ENCODE results near the gene MPV17L.
"Not testable (repeated sequence)": the region's sequence is repeated elsewhere in the genome, so short reads cannot be mapped to it uniquely, and the experiment has no call there.

MPV17L gene

GRCh38 chr16:15453296-15453695, 57.7 kb downstream of the MPV17L start:
- DNase-seq = not testable (repeated sequence)

- not testable (repeated sequence) for DNase-seq
These were observed 59.4 kb downstream of the MPV17L start for GRCh38 chr16:15454933-15455332.

DNA sequence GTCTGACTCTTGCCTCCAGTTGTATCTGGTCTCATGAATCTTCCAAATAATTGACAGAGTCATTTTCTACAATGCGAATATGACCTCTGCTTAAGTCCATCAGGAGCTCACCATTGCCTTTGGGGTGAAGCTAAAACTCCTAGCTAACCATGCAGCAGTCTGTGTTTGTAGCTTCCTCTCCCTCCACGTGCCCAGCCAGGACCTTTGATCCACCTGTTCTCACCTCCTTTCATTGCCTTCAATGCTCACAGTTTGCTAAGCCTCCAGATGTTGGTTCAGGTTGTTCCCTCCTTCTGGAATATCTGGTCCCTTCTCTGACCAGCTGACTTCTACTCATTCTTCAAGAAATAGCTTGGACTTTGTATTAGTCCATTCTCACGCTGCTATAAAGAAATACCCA, 61.8 kb downstream of the MPV17L start:
- DNase-seq = no peak

DNA sequence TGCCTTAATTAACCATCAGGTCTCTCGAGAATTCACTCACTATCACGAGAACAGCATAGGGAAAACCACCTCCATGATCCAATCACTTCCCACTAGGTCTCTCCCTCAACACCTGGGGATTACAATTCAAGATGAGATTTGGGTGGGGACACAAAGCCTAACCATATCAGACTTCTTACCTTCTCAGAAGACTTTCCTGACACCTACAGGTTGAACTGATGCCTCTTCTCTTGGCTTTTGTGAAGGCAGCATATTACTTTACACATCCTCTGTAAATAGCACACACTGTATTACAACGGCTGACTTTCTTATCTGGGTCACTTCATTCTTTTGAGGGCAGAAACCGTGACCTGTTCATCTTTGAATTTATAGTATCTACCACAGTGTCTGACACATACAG, 62.4 kb downstream of the MPV17L start:
- no peak for DNase-seq

- DNase-seq = no peak
These were observed 64.2 kb downstream of the MPV17L start for GRCh38 chr16:15459791-15460190.

DNA sequence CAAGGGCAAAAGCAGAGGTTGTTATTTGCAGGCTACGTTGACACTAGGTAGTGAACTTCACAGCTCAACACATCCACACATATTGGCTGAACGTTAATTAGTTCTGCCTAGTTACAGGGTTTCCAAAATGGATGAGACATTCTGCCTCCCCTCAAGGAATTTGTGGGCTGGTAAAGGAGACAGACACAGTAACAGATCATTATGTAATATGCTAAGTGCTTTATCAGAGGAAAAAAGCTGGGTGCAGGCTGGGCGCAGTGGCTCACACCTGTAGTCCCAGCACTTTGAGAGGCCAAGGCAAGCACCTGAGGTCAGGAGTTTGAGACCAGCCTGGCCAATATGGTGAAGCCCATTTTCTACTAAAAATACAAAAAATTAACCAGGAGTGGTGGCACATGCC, 65.0 kb downstream of the MPV17L start:
- no peak for DNase-seq

GRCh38 chr16:15461376-15461775, 65.8 kb downstream of the MPV17L start:
- DNase-seq = no peak

Data from CD4-positive, alpha-beta T cell treated with Interleukin-12 subunit alpha and Interleukin-12 subunit beta, for 1 hour (primary cell).